HepG2 (cell line): ENCODE measurements around the gene DHRS1. TPM values are rescaled to one million over a fixed set of nuclear protein-coding genes. Genes with fewer than 3 reads are reported as not detected.

Experiments
- EED ChIP-seq: sonication (generic); formaldehyde crosslinking; IDR thresholded peaks from 2 replicates; pipeline ENCODE4 v1.5.0; 2020; ENCODE audit warnings: mild to moderate bottlenecking, missing genetic modification reagents
- ISX ChIP-seq: sonication (generic); formaldehyde crosslinking; conservative IDR thresholded peaks from 2 replicates; pipeline ENCODE4 v1.5.0; 2020; ENCODE audit warnings: missing genetic modification reagents
- KDM4B ChIP-seq: sonication (generic); formaldehyde crosslinking; IDR thresholded peaks from 2 replicates; pipeline ENCODE4 v1.4.0; 2020; ENCODE audit warnings: missing genetic modification reagents
- MAFG ChIP-seq: sonication (generic); formaldehyde crosslinking; IDR thresholded peaks from 2 replicates; pipeline ENCODE4 v1.5.1; 2020; ENCODE audit warnings: mild to moderate bottlenecking, missing genetic modification reagents
- NFKBIZ ChIP-seq: IDR thresholded peaks from 2 replicates; pipeline ENCODE4 v1.6.1; 2018; ENCODE audit warnings: missing genetic modification reagents, missing compliant biosample characterization
- RFXAP ChIP-seq: sonication (generic); formaldehyde crosslinking; IDR thresholded peaks from 2 replicates; pipeline ENCODE4 v1.4.0; 2020; ENCODE audit warnings: missing genetic modification reagents, borderline replicate concordance
- SALL2 ChIP-seq: sonication (generic); formaldehyde crosslinking; IDR thresholded peaks from 2 replicates; pipeline ENCODE4 v1.8.1; 2023; ENCODE audit warnings: mild to moderate bottlenecking, missing genetic modification reagents, inconsistent platforms
- SMARCC2 ChIP-seq: fragments of 450-650 bp; IDR thresholded peaks from 2 replicates; pipeline ENCODE4 v1.6.1; 2017; ENCODE audit warnings: antibody characterized with exemption, mild to moderate bottlenecking
- ZBTB21 ChIP-seq: sonication (generic); formaldehyde crosslinking; IDR thresholded peaks from 2 replicates; pipeline ENCODE4 v1.4.0; 2020; ENCODE audit warnings: missing genetic modification reagents
- ZNF292 ChIP-seq: sonication (generic); formaldehyde crosslinking; IDR thresholded peaks from 2 replicates; pipeline ENCODE4 v1.8.1; 2022; ENCODE audit warnings: mild to moderate bottlenecking, low read depth, missing genetic modification reagents, borderline replicate concordance
- ZNF382 ChIP-seq: sonication (generic); formaldehyde crosslinking; IDR thresholded peaks from 2 replicates; pipeline ENCODE4 v1.5.0; 2020; ENCODE audit warnings: missing genetic modification reagents, mild to moderate bottlenecking, borderline replicate concordance
- ZNF468 ChIP-seq: sonication (generic); formaldehyde crosslinking; IDR thresholded peaks from 2 replicates; pipeline ENCODE4 v1.8.0; 2022; ENCODE audit warnings: mild to moderate bottlenecking, moderate library complexity, missing genetic modification reagents
- ZNF569 ChIP-seq: sonication (generic); formaldehyde crosslinking; IDR thresholded peaks from 2 replicates; pipeline ENCODE4 v1.5.0; 2020; ENCODE audit warnings: mild to moderate bottlenecking, missing genetic modification reagents, moderate library complexity, borderline replicate concordance
- ZNF570 ChIP-seq: sonication (generic); formaldehyde crosslinking; IDR thresholded peaks from 2 replicates; pipeline ENCODE4 v1.4.0; 2020; ENCODE audit warnings: mild to moderate bottlenecking, missing genetic modification reagents, borderline replicate concordance
- ZNF776 ChIP-seq: sonication (generic); formaldehyde crosslinking; IDR thresholded peaks from 2 replicates; pipeline ENCODE4 v1.4.0; 2020; ENCODE audit warnings: mild to moderate bottlenecking, missing genetic modification reagents
- ZNF850 ChIP-seq: sonication (generic); formaldehyde crosslinking; conservative IDR thresholded peaks from 2 replicates; pipeline ENCODE4 v1.9.0; 2021; ENCODE audit warnings: mild to moderate bottlenecking, missing genetic modification reagents
- ZSCAN31 ChIP-seq: sonication (generic); formaldehyde crosslinking; IDR thresholded peaks from 2 replicates; pipeline ENCODE4 v1.5.0; 2020; ENCODE audit warnings: low read depth, mild to moderate bottlenecking, missing genetic modification reagents
- polyA plus RNA-seq, 8 experiments: library from polyadenylated mRNA; depleted of rRNA in 3 of 8; stranded (reverse) in 7 of 8; unstranded in 1 of 8; fragments of >200 nt; fragmentation: Illumina TruSeq in 4 of 8; extraction: Trizol in 4 of 8; gene quantifications; 2 replicates each; pipeline versions ENCODE4 v1.2.1 to v1.2.3, GENCODE V29; 2011 to 2016; ENCODE audit warnings: low read depth in 4 of 8, missing spikeins in 1 of 8, mixed read lengths in 1 of 8; ENCODE audit not compliant: insufficient read depth in 1 of 8
- total RNA-seq, 5 experiments: library from RNA; depleted of rRNA; stranded (reverse); fragments of >200 nt; fragmentation: Illumina TruSeq; extraction: Trizol; gene quantifications; 2 replicates each; pipeline ENCODE4 v1.2.3, GENCODE V29; 2016; ENCODE audit warnings: low read depth in 1 of 5
- TF ChIP-seq, protein P1 (sequence below): sonication (generic); formaldehyde crosslinking; IDR thresholded peaks from 2 replicates; pipeline ENCODE4 v1.5.0; 2020; ENCODE audit warnings: mild to moderate bottlenecking, missing genetic modification reagents
- TF ChIP-seq, protein P2 (sequence below): sonication (generic); formaldehyde crosslinking; IDR thresholded peaks from 2 replicates; pipeline ENCODE4 v1.4.0; 2020; ENCODE audit warnings: missing genetic modification reagents, mild to moderate bottlenecking, borderline replicate concordance
- TF ChIP-seq, protein P3 (sequence below), 2 experiments: IDR thresholded peaks; 2 replicates each; pipeline ENCODE4 v1.6.1; 2011 to 2012; ENCODE audit warnings: low read length in 2 of 2, borderline replicate concordance in 1 of 2, low read depth in 1 of 2, mild to moderate bottlenecking in 1 of 2, moderate library complexity in 1 of 2

The DHRS1 gene
- total and polyA plus RNA-seq, 2 of the 13 experiments (the other 11 are each of a cell fraction or from before 2014, with no cell fraction given) = 49.8 to 60.8 TPM

DNA sequence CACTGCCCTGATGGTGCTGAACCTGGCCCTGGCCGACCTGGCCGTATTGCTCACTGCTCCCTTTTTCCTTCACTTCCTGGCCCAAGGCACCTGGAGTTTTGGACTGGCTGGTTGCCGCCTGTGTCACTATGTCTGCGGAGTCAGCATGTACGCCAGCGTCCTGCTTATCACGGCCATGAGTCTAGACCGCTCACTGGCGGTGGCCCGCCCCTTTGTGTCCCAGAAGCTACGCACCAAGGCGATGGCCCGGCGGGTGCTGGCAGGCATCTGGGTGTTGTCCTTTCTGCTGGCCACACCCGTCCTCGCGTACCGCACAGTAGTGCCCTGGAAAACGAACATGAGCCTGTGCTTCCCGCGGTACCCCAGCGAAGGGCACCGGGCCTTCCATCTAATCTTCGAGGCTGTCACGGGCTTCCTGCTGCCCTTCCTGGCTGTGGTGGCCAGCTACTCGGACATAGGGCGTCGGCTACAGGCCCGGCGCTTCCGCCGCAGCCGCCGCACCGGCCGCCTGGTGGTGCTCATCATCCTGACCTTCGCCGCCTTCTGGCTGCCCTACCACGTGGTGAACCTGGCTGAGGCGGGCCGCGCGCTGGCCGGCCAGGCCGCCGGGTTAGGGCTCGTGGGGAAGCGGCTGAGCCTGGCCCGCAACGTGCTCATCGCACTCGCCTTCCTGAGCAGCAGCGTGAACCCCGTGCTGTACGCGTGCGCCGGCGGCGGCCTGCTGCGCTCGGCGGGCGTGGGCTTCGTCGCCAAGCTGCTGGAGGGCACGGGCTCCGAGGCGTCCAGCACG, 16.4 kb upstream of the DHRS1 start (continued):
- TF ChIP-seq ZSCAN31 (CRISPR knock-in tag) = peak; percentile 93
- TF ChIP-seq MAFG = 0 out of 2 replicates have a peak, but pooled peaks have one; percentile 60
- no peak for TF ChIP-seq ZNF569 (CRISPR knock-in tag)
- TF ChIP-seq SMARCC2 = no peak
- TF ChIP-seq EED (CRISPR knock-in tag) = peak; percentile 96
- TF ChIP-seq, protein P1, sequence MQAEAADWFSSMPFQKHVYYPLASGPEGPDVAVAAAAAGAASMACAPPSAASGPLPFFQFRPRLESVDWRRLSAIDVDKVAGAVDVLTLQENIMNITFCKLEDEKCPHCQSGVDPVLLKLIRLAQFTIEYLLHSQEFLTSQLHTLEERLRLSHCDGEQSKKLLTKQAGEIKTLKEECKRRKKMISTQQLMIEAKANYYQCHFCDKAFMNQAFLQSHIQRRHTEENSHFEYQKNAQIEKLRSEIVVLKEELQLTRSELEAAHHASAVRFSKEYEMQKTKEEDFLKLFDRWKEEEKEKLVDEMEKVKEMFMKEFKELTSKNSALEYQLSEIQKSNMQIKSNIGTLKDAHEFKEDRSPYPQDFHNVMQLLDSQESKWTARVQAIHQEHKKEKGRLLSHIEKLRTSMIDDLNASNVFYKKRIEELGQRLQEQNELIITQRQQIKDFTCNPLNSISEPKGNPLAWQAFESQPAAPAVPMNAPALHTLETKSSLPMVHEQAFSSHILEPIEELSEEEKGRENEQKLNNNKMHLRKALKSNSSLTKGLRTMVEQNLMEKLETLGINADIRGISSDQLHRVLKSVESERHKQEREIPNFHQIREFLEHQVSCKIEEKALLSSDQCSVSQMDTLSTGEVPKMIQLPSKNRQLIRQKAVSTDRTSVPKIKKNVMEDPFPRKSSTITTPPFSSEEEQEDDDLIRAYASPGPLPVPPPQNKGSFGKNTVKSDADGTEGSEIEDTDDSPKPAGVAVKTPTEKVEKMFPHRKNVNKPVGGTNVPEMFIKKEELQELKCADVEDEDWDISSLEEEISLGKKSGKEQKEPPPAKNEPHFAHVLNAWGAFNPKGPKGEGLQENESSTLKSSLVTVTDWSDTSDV (CRISPR knock-in tag) = peak; percentile 90
- TF ChIP-seq ZBTB21 (CRISPR knock-in tag) = peak; percentile 64; the same call in 1 of the 2 replicates
- no peak; the same call in 1 of the 2 replicates for TF ChIP-seq ZNF570 (CRISPR knock-in tag)
- TF ChIP-seq ZNF382 = no peak
- peak; percentile 89 for TF ChIP-seq SALL2 (CRISPR knock-in tag)
- TF ChIP-seq ZNF468 = peak; percentile 88; the same call in 1 of the 2 replicates
- TF ChIP-seq ISX = peak; percentile 99
- peak; percentile 100 for TF ChIP-seq ZNF776 (CRISPR knock-in tag)
- TF ChIP-seq ZNF292 (CRISPR knock-in tag) = no peak; the same call in none of the 2 replicates
- peak; percentile 96 for TF ChIP-seq RFXAP (CRISPR knock-in tag)
- TF ChIP-seq, protein P2, sequence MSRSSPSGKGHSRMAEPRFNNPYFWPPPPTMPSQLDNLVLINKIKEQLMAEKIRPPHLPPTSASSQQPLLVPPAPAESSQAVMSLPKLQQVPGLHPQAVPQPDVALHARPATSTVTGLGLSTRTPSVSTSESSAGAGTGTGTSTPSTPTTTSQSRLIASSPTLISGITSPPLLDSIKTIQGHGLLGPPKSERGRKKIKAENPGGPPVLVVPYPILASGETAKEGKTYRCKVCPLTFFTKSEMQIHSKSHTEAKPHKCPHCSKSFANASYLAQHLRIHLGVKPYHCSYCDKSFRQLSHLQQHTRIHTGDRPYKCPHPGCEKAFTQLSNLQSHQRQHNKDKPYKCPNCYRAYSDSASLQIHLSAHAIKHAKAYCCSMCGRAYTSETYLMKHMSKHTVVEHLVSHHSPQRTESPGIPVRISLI (CRISPR knock-in tag) = peak; percentile 53; the same call in 1 of the 2 replicates
- peak; percentile 75; the same call in 1 of the 2 replicates for TF ChIP-seq KDM4B
- TF ChIP-seq ZNF850 (CRISPR knock-in tag) = no peak
- TF ChIP-seq, protein P3, sequence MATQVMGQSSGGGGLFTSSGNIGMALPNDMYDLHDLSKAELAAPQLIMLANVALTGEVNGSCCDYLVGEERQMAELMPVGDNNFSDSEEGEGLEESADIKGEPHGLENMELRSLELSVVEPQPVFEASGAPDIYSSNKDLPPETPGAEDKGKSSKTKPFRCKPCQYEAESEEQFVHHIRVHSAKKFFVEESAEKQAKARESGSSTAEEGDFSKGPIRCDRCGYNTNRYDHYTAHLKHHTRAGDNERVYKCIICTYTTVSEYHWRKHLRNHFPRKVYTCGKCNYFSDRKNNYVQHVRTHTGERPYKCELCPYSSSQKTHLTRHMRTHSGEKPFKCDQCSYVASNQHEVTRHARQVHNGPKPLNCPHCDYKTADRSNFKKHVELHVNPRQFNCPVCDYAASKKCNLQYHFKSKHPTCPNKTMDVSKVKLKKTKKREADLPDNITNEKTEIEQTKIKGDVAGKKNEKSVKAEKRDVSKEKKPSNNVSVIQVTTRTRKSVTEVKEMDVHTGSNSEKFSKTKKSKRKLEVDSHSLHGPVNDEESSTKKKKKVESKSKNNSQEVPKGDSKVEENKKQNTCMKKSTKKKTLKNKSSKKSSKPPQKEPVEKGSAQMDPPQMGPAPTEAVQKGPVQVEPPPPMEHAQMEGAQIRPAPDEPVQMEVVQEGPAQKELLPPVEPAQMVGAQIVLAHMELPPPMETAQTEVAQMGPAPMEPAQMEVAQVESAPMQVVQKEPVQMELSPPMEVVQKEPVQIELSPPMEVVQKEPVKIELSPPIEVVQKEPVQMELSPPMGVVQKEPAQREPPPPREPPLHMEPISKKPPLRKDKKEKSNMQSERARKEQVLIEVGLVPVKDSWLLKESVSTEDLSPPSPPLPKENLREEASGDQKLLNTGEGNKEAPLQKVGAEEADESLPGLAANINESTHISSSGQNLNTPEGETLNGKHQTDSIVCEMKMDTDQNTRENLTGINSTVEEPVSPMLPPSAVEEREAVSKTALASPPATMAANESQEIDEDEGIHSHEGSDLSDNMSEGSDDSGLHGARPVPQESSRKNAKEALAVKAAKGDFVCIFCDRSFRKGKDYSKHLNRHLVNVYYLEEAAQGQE (IDR thresholded peaks at IDR 0.05; ENCODE audit: borderline replicate concordance in 1 of 2, low read depth in 1 of 2, low read length in 2 of 2) = no peak
- peak; percentile 92; the same call in 1 of the 2 replicates for TF ChIP-seq NFKBIZ (CRISPR knock-in tag)
